Upper lobe of left lung (tissue), 4 donors: ENCODE data around the gene FAM43A.

Source experiments
- POLR2A ChIP-seq, 4 donors: fragments of 450-650 bp; IDR thresholded peaks; one replicate each; pipeline ENCODE4 v1.5.1; 2016 to 2017; ENCODE audit warnings: antibody characterized with exemption in 4 of 4, mild to moderate bottlenecking in 2 of 4
- POLR2AphosphoS5 ChIP-seq, 2 donors: sonication (generic); formaldehyde crosslinking; IDR thresholded peaks; one replicate each; pipeline ENCODE4 v1.5.1; 2017; ENCODE audit warnings: antibody characterized with exemption in 2 of 2
- TF ChIP-seq, protein P1 (sequence below), 6 experiments: fragments of 450-650 bp in 4 of 6; fragments of 200-600 bp in 2 of 6; sonication (generic) in 2 of 6; IDR thresholded peaks; one replicate each; pipeline ENCODE4 v1.5.1; 2016 to 2019; ENCODE audit warnings: antibody characterized with exemption in 6 of 6

DNA sequence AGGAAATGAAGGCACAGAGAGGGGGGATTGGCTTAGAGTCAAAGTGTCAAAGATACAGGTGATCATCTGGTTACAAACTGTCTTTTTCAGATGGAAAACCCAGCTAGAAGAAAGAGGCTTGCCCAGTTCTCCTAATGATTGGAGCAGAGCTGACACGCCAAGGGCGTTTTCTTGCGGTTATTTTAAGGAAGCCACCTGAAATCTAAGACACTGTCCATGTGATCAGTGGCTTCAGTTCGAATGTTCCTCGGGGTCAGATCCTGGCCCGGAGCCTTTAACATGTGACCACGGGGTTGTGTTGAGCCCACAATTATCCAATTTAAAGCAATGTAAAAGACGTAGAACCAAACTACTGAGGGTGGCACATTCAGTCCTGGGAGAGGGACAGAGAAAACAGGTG lies 19.5 kb downstream of the FAM43A start:
- TF ChIP-seq, protein P1, sequence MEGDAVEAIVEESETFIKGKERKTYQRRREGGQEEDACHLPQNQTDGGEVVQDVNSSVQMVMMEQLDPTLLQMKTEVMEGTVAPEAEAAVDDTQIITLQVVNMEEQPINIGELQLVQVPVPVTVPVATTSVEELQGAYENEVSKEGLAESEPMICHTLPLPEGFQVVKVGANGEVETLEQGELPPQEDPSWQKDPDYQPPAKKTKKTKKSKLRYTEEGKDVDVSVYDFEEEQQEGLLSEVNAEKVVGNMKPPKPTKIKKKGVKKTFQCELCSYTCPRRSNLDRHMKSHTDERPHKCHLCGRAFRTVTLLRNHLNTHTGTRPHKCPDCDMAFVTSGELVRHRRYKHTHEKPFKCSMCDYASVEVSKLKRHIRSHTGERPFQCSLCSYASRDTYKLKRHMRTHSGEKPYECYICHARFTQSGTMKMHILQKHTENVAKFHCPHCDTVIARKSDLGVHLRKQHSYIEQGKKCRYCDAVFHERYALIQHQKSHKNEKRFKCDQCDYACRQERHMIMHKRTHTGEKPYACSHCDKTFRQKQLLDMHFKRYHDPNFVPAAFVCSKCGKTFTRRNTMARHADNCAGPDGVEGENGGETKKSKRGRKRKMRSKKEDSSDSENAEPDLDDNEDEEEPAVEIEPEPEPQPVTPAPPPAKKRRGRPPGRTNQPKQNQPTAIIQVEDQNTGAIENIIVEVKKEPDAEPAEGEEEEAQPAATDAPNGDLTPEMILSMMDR (IDR thresholded peaks at IDR 0.05): no peak
- TF ChIP-seq POLR2AphosphoS5 (IDR thresholded peaks at IDR 0.05): no peak
- no peak for TF ChIP-seq POLR2A (IDR thresholded peaks at IDR 0.05)
